K562 (cell line): ENCODE measurements around the gene CYP11A1. TPM values are rescaled to one million over a fixed set of nuclear protein-coding genes. Genes with fewer than 3 reads are reported as not detected.

ENCODE experiments used
- CBX1 ChIP-seq: sonication (generic); IDR thresholded peaks from 2 replicates; pipeline ENCODE4 v1.6.1; 2016; ENCODE audit warnings: antibody characterized with exemption, low read depth, mild to moderate bottlenecking
- CBX5 ChIP-seq: IDR thresholded peaks from 2 replicates; pipeline ENCODE4 v1.6.1; 2014; ENCODE audit warnings: low read depth, borderline replicate concordance
- CTCFL ChIP-seq: IDR thresholded peaks from 2 replicates; pipeline ENCODE4 v1.6.1; 2011; ENCODE audit warnings: borderline replicate concordance, low read depth, mild to moderate bottlenecking, moderate library complexity, low read length; ENCODE audit not compliant: insufficient read depth, poor library complexity, severe bottlenecking
- DACH1 ChIP-seq: fragments of 450-650 bp; IDR thresholded peaks from 2 replicates; pipeline ENCODE4 v1.6.1; 2018; ENCODE audit not compliant: partially characterized antibody
- DPF2 ChIP-seq: fragments of 450-650 bp; IDR thresholded peaks from 2 replicates; pipeline ENCODE4 v1.6.1; 2016
- EP400 ChIP-seq: fragments of 450-650 bp; IDR thresholded peaks from 2 replicates; pipeline ENCODE4 v1.6.1; 2017; ENCODE audit warnings: antibody characterized with exemption, mild to moderate bottlenecking, moderate library complexity
- FOXP4 ChIP-seq: sonication (generic); formaldehyde crosslinking; IDR thresholded peaks from 2 replicates; pipeline ENCODE4 v1.8.0; 2022; ENCODE audit warnings: mild to moderate bottlenecking, missing genetic modification reagents, borderline replicate concordance
- IRF1 ChIP-seq: sonication (generic); formaldehyde crosslinking; IDR thresholded peaks from 2 replicates; pipeline ENCODE4 v1.8.0; 2022; ENCODE audit warnings: missing genetic modification reagents, mild to moderate bottlenecking, borderline replicate concordance
- KDM1A ChIP-seq, 2 experiments: fragments of 450-650 bp; IDR thresholded peaks; 2 replicates each; pipeline ENCODE4 v1.6.1; 2016; ENCODE audit warnings: mild to moderate bottlenecking in 2 of 2
- MEIS2 ChIP-seq: fragments of 450-650 bp; IDR thresholded peaks from 2 replicates; pipeline ENCODE4 v1.6.1; 2014; ENCODE audit warnings: mild to moderate bottlenecking; ENCODE audit not compliant: partially characterized antibody
- MYC ChIP-seq, 2 experiments: fragments of 250-450 bp in 1 of 2; sonication (Bioruptor Pico) in 1 of 2; IDR thresholded peaks; 2 replicates each; pipeline versions ENCODE4 v1.5.1 to v1.6.1; 2012 to 2021; ENCODE audit warnings: low read depth in 2 of 2, borderline replicate concordance in 1 of 2, improper control_type of control experiment in 1 of 2, low read length in 1 of 2, mild to moderate bottlenecking in 1 of 2, moderate library complexity in 1 of 2
- NCOA4 ChIP-seq: fragments of 450-650 bp; IDR thresholded peaks from 2 replicates; pipeline ENCODE4 v1.6.1; 2018; ENCODE audit warnings: mild to moderate bottlenecking; ENCODE audit not compliant: partially characterized antibody
- PHF20 ChIP-seq: fragments of 450-650 bp; IDR thresholded peaks from 2 replicates; pipeline ENCODE4 v1.6.1; 2018; ENCODE audit not compliant: partially characterized antibody
- TFE3 ChIP-seq: fragments of 450-650 bp; formaldehyde crosslinking; IDR thresholded peaks from 2 replicates; pipeline ENCODE4 v1.4.0; 2020; ENCODE audit warnings: mild to moderate bottlenecking, mixed read lengths
- THRAP3 ChIP-seq: fragments of 450-650 bp; IDR thresholded peaks from 2 replicates; pipeline ENCODE4 v1.6.1; 2016; ENCODE audit warnings: mild to moderate bottlenecking, inconsistent platforms, borderline replicate concordance
- ZBTB5 ChIP-seq: fragments of 450-650 bp; IDR thresholded peaks from 2 replicates; pipeline ENCODE4 v1.6.1; 2017; ENCODE audit warnings: antibody characterized with exemption
- ZNF165 ChIP-seq: fragments of 250-450 bp; sonication (Bioruptor Pico); IDR thresholded peaks from 2 replicates; pipeline ENCODE4 v1.4.0; 2020; ENCODE audit warnings: borderline replicate concordance
- polyA plus RNA-seq, 8 experiments: library from polyadenylated mRNA; depleted of rRNA in 4 of 8; stranded (reverse) in 5 of 8; unstranded in 3 of 8; fragments of >200 nt; fragmentation: Nextera tagmentation in 2 of 8; fragmentation: Illumina TruSeq in 1 of 8; extraction: Ambion mirVana in 2 of 8; extraction: Trizol in 1 of 8; gene quantifications; 2 replicates each; pipeline versions ENCODE4 v1.2.1 to v1.2.3, GENCODE V29; 2011 to 2014; ENCODE audit warnings: inconsistent platforms in 1 of 8, missing spikeins in 1 of 8
- total RNA-seq, 7 experiments: library from RNA; depleted of rRNA in 6 of 7; stranded (reverse); fragments of >200 nt in 6 of 7; fragmentation: Illumina TruSeq in 2 of 7; extraction: Trizol in 2 of 7; gene quantifications; 2 replicates each; pipeline versions ENCODE4 v1.2.1 to v1.2.3, GENCODE V29; 2011 to 2021; ENCODE audit warnings: low replicate concordance in 1 of 7

Gene CYP11A1
- total and polyA plus RNA-seq, 9 of the 15 experiments (the other 6 are each of a cell fraction or from before 2014, with no cell fraction given), result 0.06 to 0.24 (median 0.10) TPM; not detected in 4

- TF ChIP-seq FOXP4 (CRISPR knock-in tag) (no peak), EP400 (no peak), THRAP3 (no peak), TFE3 (CRISPR knock-in tag) (no peak), MYC (IDR thresholded peaks at IDR 0.05; ENCODE audit: low read depth, low read length) (no peak), MYC (CRISPR knock-in tag; IDR thresholded peaks at IDR 0.05; ENCODE audit: borderline replicate concordance, low read depth) (no peak), NCOA4 (no peak), MEIS2 (no peak), KDM1A (IDR thresholded peaks at IDR 0.05) (no peak), ZBTB5 (no peak), DPF2 (no peak), CBX5 (no peak), ZNF165 (CRISPR knock-in tag) (no peak), PHF20 (no peak), CBX1 (no peak), DACH1 (peak; percentile 74), IRF1 (CRISPR knock-in tag) (no peak), CTCFL (no peak)
These were observed 14.8 kb upstream of the CYP11A1 start (continued) for GRCh38 chr15:74382004-74382816.
